HG02852 (cell line): ENCODE measurements around the gene TSPEAR.

Experiments used
- ATAC-seq: cut with Tn5 transposase; IDR thresholded peaks from one replicate; pipeline ENCODE4 v1.9.1; 2021; ENCODE audit warnings: mild to moderate bottlenecking, moderate library complexity; ENCODE audit not compliant: unreplicated experiment

TSPEAR gene

DNA sequence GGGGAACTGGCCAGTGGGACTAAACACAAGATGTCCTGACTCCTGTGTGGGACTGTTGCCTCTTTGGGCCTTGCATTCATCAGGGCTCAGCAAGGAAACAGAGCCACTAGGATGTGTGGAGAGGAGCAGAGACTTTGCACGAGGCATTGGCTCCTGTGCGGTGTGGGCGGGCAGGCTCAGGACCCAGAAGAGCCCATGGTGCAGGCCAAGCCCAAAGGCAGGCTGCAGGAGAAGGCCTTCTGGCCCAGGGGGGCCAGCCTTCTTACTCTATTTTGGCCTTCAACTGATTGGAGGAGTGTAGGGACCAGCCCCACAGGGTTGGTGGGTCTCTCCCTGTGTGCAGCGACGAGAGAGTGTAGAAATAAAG lies 232.6 kb downstream of the TSPEAR start:
- no peak for ATAC-seq

GRCh38 chr21:44478124-44478800 lies 233.1 kb downstream of the TSPEAR start:
- no peak for ATAC-seq

- ATAC-seq: no peak
Observed at GRCh38 chr21:44477712-44478111, 233.7 kb downstream of the TSPEAR start.

GRCh38 chr21:44477131-44477530 lies 234.2 kb downstream of the TSPEAR start:
- no peak for ATAC-seq

DNA sequence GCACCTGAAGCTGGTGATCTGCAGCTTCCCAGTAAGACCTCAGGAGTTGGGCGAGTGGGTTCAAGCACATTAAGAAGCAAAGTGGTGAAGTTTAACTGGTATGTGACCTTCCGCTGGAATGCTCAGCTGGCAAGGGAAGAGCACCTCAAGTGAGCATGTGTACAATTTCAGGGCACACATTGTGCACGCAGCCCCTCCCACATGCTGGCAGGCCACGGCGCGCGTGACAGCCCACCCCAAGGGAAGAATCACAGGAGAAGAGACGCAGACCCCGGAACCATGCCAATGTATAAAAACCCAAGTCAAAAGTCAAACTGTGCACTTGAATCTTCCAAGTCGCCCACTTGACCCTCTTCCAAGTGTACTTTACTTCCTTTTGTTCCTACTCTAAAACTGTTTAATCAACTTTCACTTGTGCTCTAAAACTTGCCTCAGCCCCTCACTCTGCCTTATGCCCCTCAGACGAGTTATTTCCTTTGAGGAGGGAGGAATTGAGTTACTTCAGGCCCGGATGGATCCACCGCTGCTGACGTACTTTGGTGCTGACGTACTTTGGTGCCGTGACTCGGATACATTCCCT lies 236.0 kb downstream of the TSPEAR start:
- ATAC-seq: no peak

- no peak for ATAC-seq
Observed at GRCh38 chr21:44473915-44474555, 237.3 kb downstream of the TSPEAR start.

- ATAC-seq: no peak
Observed at GRCh38 chr21:44471996-44472395, 239.4 kb downstream of the TSPEAR start.

GRCh38 chr21:44471341-44471740 lies 240.0 kb downstream of the TSPEAR start:
- no peak for ATAC-seq

DNA sequence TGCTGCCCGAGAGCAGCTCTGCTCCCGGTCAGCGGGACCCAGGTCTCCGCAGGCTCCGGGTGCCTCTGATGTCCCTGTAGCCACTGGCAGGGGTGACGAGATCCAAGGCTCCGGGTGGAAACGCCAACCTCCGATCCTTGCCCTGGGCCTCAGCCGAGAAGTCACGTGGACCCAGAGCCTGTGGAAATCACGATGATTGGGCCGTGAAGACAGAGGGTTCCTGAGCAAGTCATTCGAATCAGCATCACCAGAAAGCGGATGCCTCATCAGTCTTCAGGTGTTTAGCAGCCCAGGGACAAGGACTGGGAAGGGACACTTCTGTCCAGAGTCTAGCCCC lies 243.5 kb downstream of the TSPEAR start:
- ATAC-seq: no peak

DNA sequence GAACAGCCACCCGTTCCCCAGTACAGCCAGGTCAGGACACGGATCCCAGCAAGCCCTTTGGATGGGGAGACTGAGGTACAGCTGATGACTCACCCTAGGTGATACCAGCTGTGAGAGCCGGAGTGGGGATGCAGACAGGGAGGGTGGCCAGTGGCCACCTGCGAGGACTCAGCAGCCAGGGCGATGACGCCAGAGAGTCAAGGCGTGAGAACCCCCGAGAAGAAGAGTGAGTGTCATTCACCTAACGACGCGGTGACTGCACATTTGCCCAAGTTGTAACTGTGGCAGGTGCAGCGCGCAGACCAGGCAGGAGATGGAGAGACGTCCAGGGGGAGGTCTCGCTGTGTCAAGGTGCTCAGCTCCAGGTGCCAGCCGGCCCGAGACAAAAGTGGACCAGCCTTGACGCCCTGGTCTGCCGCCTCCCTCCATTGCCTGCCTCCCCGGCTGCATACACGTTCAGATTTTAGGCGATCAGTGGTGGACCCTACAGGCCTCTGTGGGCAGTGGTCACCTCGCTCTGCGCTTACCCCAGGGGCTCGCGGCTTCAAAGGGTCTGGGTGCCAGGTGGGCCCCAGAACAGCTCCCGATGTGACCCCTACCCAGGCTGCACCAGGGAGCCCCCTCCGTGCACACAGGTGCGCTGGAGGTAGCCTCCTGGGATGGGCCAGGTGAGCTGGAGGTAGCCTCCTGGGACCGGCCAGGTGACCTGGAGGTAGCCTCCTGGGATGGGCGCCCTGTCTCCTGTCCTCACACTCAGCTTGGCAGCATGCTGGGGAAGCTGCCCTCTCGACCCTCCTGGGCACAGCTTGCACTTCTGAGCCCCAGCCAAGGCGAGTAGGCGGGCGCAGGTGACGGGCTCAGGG lies 244.1 kb downstream of the TSPEAR start:
- no peak for ATAC-seq

DNA sequence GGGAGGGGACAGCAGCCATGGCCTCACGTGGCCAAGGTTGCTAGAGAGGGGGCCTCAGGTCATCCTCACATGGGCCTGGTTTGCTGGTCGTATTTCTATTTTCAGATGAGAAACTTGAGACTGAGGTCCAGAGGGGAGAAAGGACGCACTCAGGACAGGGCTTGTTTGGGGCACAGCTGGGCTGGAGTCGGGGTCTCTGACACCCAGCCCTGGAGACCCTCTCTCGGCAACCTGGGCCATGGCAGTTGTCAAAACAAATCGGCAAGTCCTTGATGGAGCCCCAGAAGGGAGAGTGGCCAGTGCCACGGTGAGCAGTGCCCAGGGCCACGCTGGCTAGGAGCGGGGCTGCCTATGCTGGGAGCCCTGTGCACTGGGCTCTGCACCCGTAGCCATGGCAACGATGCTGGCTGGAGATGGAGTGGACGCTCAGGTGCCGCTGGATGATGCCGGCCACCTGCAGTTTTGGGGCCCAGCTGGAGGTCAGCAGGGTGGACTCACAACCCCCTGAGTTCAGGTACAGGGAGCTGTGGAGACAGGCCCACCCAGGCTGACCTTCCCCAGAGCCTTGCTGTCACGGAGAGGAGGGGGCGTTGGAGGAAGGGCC lies 244.9 kb downstream of the TSPEAR start:
- no peak for ATAC-seq

DNA sequence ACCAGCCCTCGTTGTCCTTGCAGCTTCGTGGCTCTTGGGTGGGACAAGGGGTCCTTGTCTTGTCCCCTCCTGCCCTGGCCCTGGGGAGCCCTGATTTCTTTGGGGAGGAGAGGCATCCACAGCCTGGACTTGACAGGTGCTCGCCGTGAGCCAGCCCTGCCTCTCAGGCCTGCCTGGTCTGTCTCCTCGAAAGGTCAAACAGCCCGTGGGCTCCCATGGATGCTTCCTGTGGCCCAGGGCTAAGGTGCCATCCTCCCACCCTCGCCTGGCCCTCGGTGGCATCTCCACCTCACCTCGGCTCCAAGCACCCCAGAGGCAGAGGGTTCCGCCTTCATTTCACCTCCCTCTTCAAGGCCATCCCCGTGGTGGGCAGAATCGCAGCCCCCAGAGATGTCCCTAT lies 247.0 kb downstream of the TSPEAR start:
- no peak for ATAC-seq

DNA sequence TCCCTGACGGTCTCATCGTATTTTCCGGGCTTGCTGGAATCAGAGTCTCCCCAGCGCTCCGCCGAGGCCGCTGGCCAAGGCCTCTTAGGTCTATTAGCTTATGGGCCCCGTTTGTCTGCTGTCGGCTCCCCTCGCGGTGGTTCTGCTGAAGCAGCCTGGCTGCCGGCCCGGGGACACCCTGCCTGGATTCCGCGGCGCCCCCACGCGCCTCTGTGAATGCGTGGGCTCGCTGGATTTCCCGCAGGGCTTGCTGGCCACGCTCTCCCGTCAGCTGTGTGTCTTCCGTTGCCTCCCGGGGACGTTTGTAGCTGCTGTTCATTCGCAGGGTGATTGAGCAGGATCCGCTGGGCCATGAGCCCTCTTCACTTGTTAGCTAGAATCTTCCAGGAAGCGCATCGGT lies 247.6 kb downstream of the TSPEAR start:
- ATAC-seq: no peak

GRCh38 chr21:44462834-44463200 lies 248.6 kb downstream of the TSPEAR start:
- ATAC-seq: no peak

DNA sequence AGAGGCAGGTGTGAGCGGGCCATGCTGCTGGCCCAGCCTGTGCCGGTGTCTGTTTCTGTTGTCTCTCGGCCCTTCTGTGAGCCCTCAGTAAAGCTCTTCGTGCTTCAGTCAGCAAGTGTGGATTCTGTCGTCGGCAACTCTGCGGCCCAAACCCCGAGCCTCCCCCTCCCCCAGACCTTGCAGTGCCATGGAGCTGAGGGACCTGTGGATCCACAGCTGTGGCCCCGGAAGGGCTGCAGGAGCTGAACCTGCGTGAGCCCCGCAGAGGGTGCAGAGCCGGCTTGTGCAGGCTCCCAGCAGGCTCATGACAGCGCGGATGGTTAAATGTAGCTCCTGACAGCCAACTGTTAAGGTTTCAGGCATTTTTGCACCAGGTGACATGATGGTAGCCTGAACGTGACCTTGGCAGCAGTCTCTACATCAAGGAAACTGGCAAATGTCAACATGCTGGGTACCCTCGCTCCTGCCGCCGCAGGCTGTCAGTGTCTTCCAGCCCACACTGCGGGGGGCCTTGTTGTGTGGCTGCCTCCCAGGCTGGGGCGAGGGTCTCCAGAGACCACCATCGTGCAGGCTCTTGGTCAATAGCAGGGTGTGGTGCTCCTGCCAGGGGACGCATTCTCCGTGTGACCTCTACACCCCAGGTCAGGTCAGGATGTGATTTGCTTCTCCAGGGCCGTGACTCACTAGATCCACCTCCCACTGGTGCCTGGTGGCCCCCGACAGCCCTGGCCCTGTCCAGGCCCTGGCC lies 249.1 kb downstream of the TSPEAR start:
- no peak for ATAC-seq

GRCh38 chr21:44461464-44462001 lies 249.8 kb downstream of the TSPEAR start:
- ATAC-seq: no peak

- ATAC-seq: no peak
Observed at GRCh38 chr21:44461005-44461404, 250.4 kb downstream of the TSPEAR start.

GRCh38 chr21:44460441-44460755 lies 251.0 kb downstream of the TSPEAR start:
- ATAC-seq: no peak

GRCh38 chr21:44459712-44460440 lies 251.5 kb downstream of the TSPEAR start:
- ATAC-seq: no peak
